Endothelial cell of umbilical vein (primary cell): ENCODE measurements around the gene HOXB7. TPM values are rescaled to one million over a fixed set of nuclear protein-coding genes. Genes with fewer than 3 reads are reported as not detected.

Source experiments
- BruUV-seq: library from RNA; stranded (reverse); fragments of 400-500 nt; replicated peaks from 2 replicates; lab custom pipeline; 2021; lab: Mats Ljungman, UMichigan
- CTCF ChIA-PET: fragments of 300-600, 350-600 bp; sonication (Branson Sonifier 250); formaldehyde crosslinking; loops from one replicate; lab custom pipeline; 2021; ENCODE audit warnings: antibody characterized with exemption, inconsistent platforms; lab: Charles Lee
- POLR2A ChIA-PET: fragments of 300-600, 350-600 bp; sonication (Branson Sonifier 250); formaldehyde crosslinking; loops from one replicate; lab custom pipeline; 2021; ENCODE audit warnings: antibody characterized with exemption, inconsistent platforms; lab: Charles Lee
- DNase-seq: peaks from one replicate; pipeline ENCODE4 v3.0.0-alpha.2; 2011; ENCODE audit warnings: low read depth, low spot score
- FAIRE-seq: peaks from 2 replicates; lab custom pipeline; 2011; peaks lifted over from hg19 to GRCh38; lab: Jason Lieb, UNC
- H2AFZ ChIP-seq: 2 replicates; pipeline ENCODE4 v1.6.0; 2012; ENCODE audit warnings: low read depth, low read length, control low read depth, inconsistent platforms
- H3K27ac ChIP-seq: 2 replicates; pipeline ENCODE4 v1.5.1; 2011; ENCODE audit warnings: low read depth, mild to moderate bottlenecking, control low read depth, low read length, moderate library complexity; ENCODE audit not compliant: insufficient read depth
- H3K27me3 ChIP-seq, 2 experiments: 2 replicates each; pipeline versions ENCODE4 v1.6.0 to v1.6.1; 2011; ENCODE audit warnings: low read length in 2 of 2, mixed read lengths in 1 of 2; ENCODE audit not compliant: control insufficient read depth in 2 of 2, insufficient read depth in 2 of 2
- H3K36me3 ChIP-seq, 2 experiments: 2 replicates in 1 of 2; 3 replicates in 1 of 2; pipeline ENCODE4 v1.5.1; 2011; ENCODE audit warnings: low read length in 2 of 2, mild to moderate bottlenecking in 1 of 2, moderate library complexity in 1 of 2; ENCODE audit not compliant: control insufficient read depth in 2 of 2, insufficient read depth in 2 of 2; ENCODE audit errors: extremely low read depth in 1 of 2
- H3K4me1 ChIP-seq: 3 replicates; pipeline ENCODE4 v1.5.1; 2011; ENCODE audit warnings: mild to moderate bottlenecking, low read length; ENCODE audit not compliant: control insufficient read depth, insufficient read depth; ENCODE audit errors: extremely low read depth
- H3K4me2 ChIP-seq: 2 replicates; pipeline ENCODE4 v1.6.1; 2011; ENCODE audit warnings: low read length, control low read depth, mixed read lengths; ENCODE audit not compliant: insufficient read depth
- H3K4me3 ChIP-seq, 3 experiments: fragments of 200-600 bp in 1 of 3; sonication (generic), shearing (Covaris generic) in 1 of 3; replicated peaks in 1 of 3; 2 replicates each; pipeline ENCODE4 v1.5.1; 2011 to 2016; ENCODE audit warnings: control low read depth in 3 of 3, low read length in 3 of 3, mild to moderate bottlenecking in 2 of 3, inconsistent platforms in 1 of 3, low read depth in 1 of 3, moderate library complexity in 1 of 3; ENCODE audit not compliant: insufficient read depth in 1 of 3
- H3K79me2 ChIP-seq: 2 replicates; pipeline ENCODE4 v1.6.0; 2012; ENCODE audit warnings: low read length, inconsistent platforms; ENCODE audit not compliant: control insufficient read depth, insufficient read depth
- H3K9ac ChIP-seq: replicated peaks from 2 replicates; pipeline ENCODE3; 2011; ENCODE audit warnings: low read length, control low read depth; ENCODE audit not compliant: insufficient read depth; ENCODE audit errors: extremely low read depth
- H3K9me1 ChIP-seq: replicated peaks from 3 replicates; pipeline ENCODE4 v1.6.0; 2011; ENCODE audit warnings: mild to moderate bottlenecking, low read length; ENCODE audit not compliant: control insufficient read depth, insufficient read depth; ENCODE audit errors: extremely low read depth
- H3K9me3 ChIP-seq: replicated peaks from 2 replicates; pipeline ENCODE4 v1.5.1; 2012; ENCODE audit warnings: low read length, inconsistent platforms; ENCODE audit not compliant: control insufficient read depth, insufficient read depth
- H4K20me1 ChIP-seq: replicated peaks from 2 replicates; pipeline ENCODE3; 2011; ENCODE audit warnings: mild to moderate bottlenecking, low read length; ENCODE audit not compliant: control insufficient read depth, insufficient read depth; ENCODE audit errors: extremely low read depth
- GATA2 ChIP-seq: IDR thresholded peaks from 2 replicates; pipeline ENCODE4 v1.7.0; 2011; ENCODE audit warnings: low read depth, mild to moderate bottlenecking, moderate library complexity, mixed read lengths, low read length; ENCODE audit not compliant: insufficient read length, insufficient read depth
- MYC ChIP-seq: IDR thresholded peaks from one replicate; pipeline ENCODE4 v1.6.1; 2011; ENCODE audit warnings: mild to moderate bottlenecking, low read depth, low read length
- POLR2AphosphoS5 ChIP-seq: IDR thresholded peaks from 2 replicates; pipeline ENCODE4 v1.6.1; 2012; ENCODE audit warnings: low read depth, mild to moderate bottlenecking, control low read depth, low read length, moderate library complexity; ENCODE audit not compliant: insufficient read depth
- dilution Hi-C: fragments of 300-500 bp; cut with MboI; formaldehyde crosslinking; loops from one replicate; pipeline ENCODE4 v1.15.0; 2019; ENCODE audit warnings: low sequenced_read_pairs; ENCODE audit not compliant: extremely low pct_ligation_motif_present
- intact Hi-C: fragments of 100-400 bp; cut with micrococcal nuclease; formaldehyde crosslinking; loops from one replicate; pipeline ENCODE4 v1.10.0; 2022
- polyA plus RNA-seq, 4 experiments: library from polyadenylated mRNA; depleted of rRNA in 3 of 4; stranded (reverse) in 3 of 4; unstranded in 1 of 4; fragments of >200 nt; gene quantifications; 2 replicates each; pipeline versions ENCODE4 v1.2.1 to v1.2.3, GENCODE V29; 2011 to 2012; ENCODE audit warnings: missing spikeins in 1 of 4
- total RNA-seq: library from RNA; stranded (reverse); gene quantifications from 2 replicates; pipeline ENCODE4 v1.2.3, GENCODE V29; 2021
- TF ChIP-seq, protein P1 (sequence below), 2 donors: IDR thresholded peaks; 1 replicate in 1 of 2; 2 replicates in 1 of 2; pipeline ENCODE4 v1.5.1; 2011; ENCODE audit warnings: low read length in 2 of 2, mild to moderate bottlenecking in 2 of 2, moderate library complexity in 2 of 2, control low read depth in 1 of 2, inconsistent platforms in 1 of 2, low read depth in 1 of 2; ENCODE audit not compliant: insufficient read depth in 1 of 2; ENCODE audit errors: extremely low read depth in 1 of 2

Gene HOXB7
- total and polyA plus RNA-seq, 2 donors (not counting 3 experiments of a cell fraction or from before 2014, with no cell fraction given): 23.5 to 24.5 TPM

DNA sequence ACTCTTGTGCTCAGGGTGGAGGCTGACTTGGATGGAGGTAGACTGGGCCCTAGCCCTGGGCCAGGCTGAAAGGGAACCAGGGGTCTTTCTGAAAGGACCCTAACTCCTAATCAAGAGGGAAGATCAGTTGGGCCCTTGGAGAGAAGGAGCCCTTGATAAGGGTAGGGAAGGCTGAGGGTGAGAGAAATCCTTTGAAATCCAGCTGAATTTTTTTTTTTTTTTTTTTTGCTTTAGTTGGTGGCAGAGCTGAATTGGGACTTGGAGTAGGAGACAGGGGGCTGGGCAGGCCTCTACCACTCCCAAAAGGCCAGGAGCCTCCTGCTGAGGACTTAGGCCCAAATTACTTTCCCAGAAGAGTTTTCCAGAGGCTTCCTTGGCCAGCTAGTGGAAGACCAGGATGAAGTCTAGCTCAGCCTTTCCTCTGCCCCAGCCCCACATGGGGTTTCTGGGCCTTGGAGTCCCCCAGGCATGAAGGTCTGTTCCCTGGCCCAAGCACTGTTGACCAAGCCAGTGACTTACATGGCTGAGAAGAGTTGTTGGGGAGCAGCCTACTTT lies 20.1 kb downstream of the HOXB7 start:
- CTCF ChIA-PET: interaction anchor here (0.9 to 1.5 kb wide), 3 partner anchors 282 to 375 kb away, joined by 3 to 5 read pairs (median 4); no protein-coding TSS in a partner anchor
- Histone ChIP-seq H3K36me3 (peaks cover 3 to 11% of the 10 kb centered on the region in 2 experiments), H3K4me3 (no peak overlapping the region), H3K9me1 (no peaks in the 10 kb centered on the region), H3K9ac (no peak overlapping the region), H3K9me3 (no peaks in the 10 kb centered on the region), H3K79me2 (peaks cover 25% of the 10 kb centered on the region), H3K27me3 (no peaks in the 10 kb centered on the region), H3K4me2 (no peak overlapping the region), H2AFZ (no peak overlapping the region), H3K27ac (no peak overlapping the region), H3K4me1 (peaks cover 41% of the 10 kb centered on the region), H4K20me1 (no peaks in the 10 kb centered on the region)
- POLR2A ChIA-PET: interaction anchor here (0.6 kb wide), 1 partner anchor 24 kb away, joined by 3 read pairs; no protein-coding TSS in a partner anchor
- TF ChIP-seq GATA2 (no peak), MYC (no peak), POLR2AphosphoS5 (no peak)
- TF ChIP-seq, protein P1, sequence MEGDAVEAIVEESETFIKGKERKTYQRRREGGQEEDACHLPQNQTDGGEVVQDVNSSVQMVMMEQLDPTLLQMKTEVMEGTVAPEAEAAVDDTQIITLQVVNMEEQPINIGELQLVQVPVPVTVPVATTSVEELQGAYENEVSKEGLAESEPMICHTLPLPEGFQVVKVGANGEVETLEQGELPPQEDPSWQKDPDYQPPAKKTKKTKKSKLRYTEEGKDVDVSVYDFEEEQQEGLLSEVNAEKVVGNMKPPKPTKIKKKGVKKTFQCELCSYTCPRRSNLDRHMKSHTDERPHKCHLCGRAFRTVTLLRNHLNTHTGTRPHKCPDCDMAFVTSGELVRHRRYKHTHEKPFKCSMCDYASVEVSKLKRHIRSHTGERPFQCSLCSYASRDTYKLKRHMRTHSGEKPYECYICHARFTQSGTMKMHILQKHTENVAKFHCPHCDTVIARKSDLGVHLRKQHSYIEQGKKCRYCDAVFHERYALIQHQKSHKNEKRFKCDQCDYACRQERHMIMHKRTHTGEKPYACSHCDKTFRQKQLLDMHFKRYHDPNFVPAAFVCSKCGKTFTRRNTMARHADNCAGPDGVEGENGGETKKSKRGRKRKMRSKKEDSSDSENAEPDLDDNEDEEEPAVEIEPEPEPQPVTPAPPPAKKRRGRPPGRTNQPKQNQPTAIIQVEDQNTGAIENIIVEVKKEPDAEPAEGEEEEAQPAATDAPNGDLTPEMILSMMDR (IDR thresholded peaks at IDR 0.05; ENCODE audit: extremely low read depth in 1 of 2, insufficient read depth in 1 of 2, low read depth in 1 of 2, low read length in 2 of 2): no peak
- FAIRE-seq: no peak
- no peak for DNase-seq
- intact Hi-C loops: no loop called here
- dilution Hi-C loops: no loop called here
- BruUV-seq: no TSS peak
